Adipocyte (in vitro differentiated cells): ENCODE results near the gene SLC44A4.

ENCODE experiments used
- DNase-seq: peaks from one replicate; pipeline ENCODE4 v3.0.0-alpha.2; 2015; ENCODE audit warnings: low read depth
- H3K27me3 ChIP-seq: replicated peaks from 2 replicates; pipeline ENCODE4 v1.7.0; 2013; ENCODE audit warnings: mild to moderate bottlenecking, low read length, moderate library complexity; ENCODE audit not compliant: control insufficient read depth, insufficient read depth
- H3K36me3 ChIP-seq: 2 replicates; pipeline ENCODE4 v1.7.0; 2013; ENCODE audit warnings: low read length, mild to moderate bottlenecking, moderate library complexity; ENCODE audit not compliant: control insufficient read depth, insufficient read depth, severe bottlenecking
- H3K4me1 ChIP-seq: 2 replicates; pipeline ENCODE4 v1.7.0; 2013; ENCODE audit warnings: mild to moderate bottlenecking, low read length, moderate library complexity; ENCODE audit not compliant: control insufficient read depth, insufficient read depth
- H3K4me3 ChIP-seq: 2 replicates; pipeline ENCODE4 v1.7.0; 2013; ENCODE audit warnings: mild to moderate bottlenecking, low read length, moderate library complexity
- H3K9ac ChIP-seq: 2 replicates; pipeline ENCODE4 v1.7.0; 2013; ENCODE audit warnings: mild to moderate bottlenecking, low read length, moderate library complexity
- H3K9me3 ChIP-seq: 2 replicates; pipeline ENCODE4 v1.7.0; 2013; ENCODE audit warnings: mild to moderate bottlenecking, low read length, moderate library complexity; ENCODE audit not compliant: control insufficient read depth

The SLC44A4 gene

GRCh38 chr6:31888276-31889258, 9.8 kb upstream of the SLC44A4 start:
- peak; percentile 68 for DNase-seq
- no peak overlapping the region for H3K4me3 ChIP-seq
- peaks cover 73% of the 10 kb centered on the region for H3K36me3 ChIP-seq
- no peaks in the 10 kb centered on the region for H3K9me3 ChIP-seq
- H3K4me1 ChIP-seq, result peaks cover 5% of the 10 kb centered on the region
- no peaks in the 10 kb centered on the region for H3K27me3 ChIP-seq
- no peak overlapping the region for H3K9ac ChIP-seq

- H3K36me3 ChIP-seq, result peaks cover 74% of the 10 kb centered on the region
- H3K9me3 ChIP-seq, result no peaks in the 10 kb centered on the region
- DNase-seq, result no peak
- no peak overlapping the region for H3K9ac ChIP-seq
- no peaks in the 10 kb centered on the region for H3K27me3 ChIP-seq
- H3K4me3 ChIP-seq, result no peak overlapping the region
- H3K4me1 ChIP-seq, result no peaks in the 10 kb centered on the region
Observed at GRCh38 chr6:31887173-31888007, 8.6 kb upstream of the SLC44A4 start.

- no peak overlapping the region for H3K9ac ChIP-seq
- no peak overlapping the region for H3K4me3 ChIP-seq
- no peak for DNase-seq
- H3K36me3 ChIP-seq, result peaks cover 70% of the 10 kb centered on the region
- no peaks in the 10 kb centered on the region for H3K4me1 ChIP-seq
- H3K27me3 ChIP-seq, result no peaks in the 10 kb centered on the region
- no peaks in the 10 kb centered on the region for H3K9me3 ChIP-seq
Observed at GRCh38 chr6:31886541-31886991, 7.8 kb upstream of the SLC44A4 start.

- H3K27me3 ChIP-seq, result no peaks in the 10 kb centered on the region
- peaks cover 81% of the 10 kb centered on the region for H3K36me3 ChIP-seq
- DNase-seq, result no peak
- H3K9me3 ChIP-seq, result no peaks in the 10 kb centered on the region
- H3K4me1 ChIP-seq, result no peaks in the 10 kb centered on the region
- no peak overlapping the region for H3K9ac ChIP-seq
- H3K4me3 ChIP-seq, result no peak overlapping the region
Observed at GRCh38 chr6:31884528-31885035, 5.8 kb upstream of the SLC44A4 start.

- Histone ChIP-seq H3K4me1 (no peaks in the 10 kb centered on the region), H3K36me3 (peaks cover 79% of the 10 kb centered on the region), H3K9me3 (no peaks in the 10 kb centered on the region), H3K9ac (no peak overlapping the region), H3K4me3 (no peak overlapping the region), H3K27me3 (no peaks in the 10 kb centered on the region)
- DNase-seq, result no peak
Observed at GRCh38 chr6:31883676-31884075, 4.9 kb upstream of the SLC44A4 start.

- no peak for DNase-seq
- Histone ChIP-seq H3K9ac (no peak overlapping the region), H3K27me3 (no peaks in the 10 kb centered on the region), H3K36me3 (peaks cover 68% of the 10 kb centered on the region), H3K9me3 (no peaks in the 10 kb centered on the region), H3K4me1 (no peaks in the 10 kb centered on the region), H3K4me3 (no peak overlapping the region)
Observed at GRCh38 chr6:31882344-31882743, 3.5 kb upstream of the SLC44A4 start.

GRCh38 chr6:31881136-31881859, 2.5 kb upstream of the SLC44A4 start:
- peaks cover 57% of the 10 kb centered on the region for H3K36me3 ChIP-seq

GRCh38 chr6:31880616-31881015, 1.8 kb upstream of the SLC44A4 start:
- peaks cover 52% of the 10 kb centered on the region for H3K36me3 ChIP-seq
- H3K4me3 ChIP-seq, result no peak overlapping the region
- no peak for DNase-seq
- H3K9me3 ChIP-seq, result no peaks in the 10 kb centered on the region
- H3K9ac ChIP-seq, result no peak overlapping the region
- no peaks in the 10 kb centered on the region for H3K27me3 ChIP-seq
- H3K4me1 ChIP-seq, result no peaks in the 10 kb centered on the region

More at GRCh38 chr6:31881136-31881859, 2.5 kb upstream of the SLC44A4 start:
- no peak for DNase-seq
- H3K9ac ChIP-seq, result no peak overlapping the region
- no peaks in the 10 kb centered on the region for H3K4me1 ChIP-seq
- no peaks in the 10 kb centered on the region for H3K9me3 ChIP-seq
- no peaks in the 10 kb centered on the region for H3K27me3 ChIP-seq
- H3K4me3 ChIP-seq, result no peak overlapping the region

- Histone ChIP-seq H3K4me1 (no peaks in the 10 kb centered on the region), H3K36me3 (peaks cover 51% of the 10 kb centered on the region), H3K9me3 (no peaks in the 10 kb centered on the region)
Observed at GRCh38 chr6:31879901-31880300, 1.1 kb upstream of the SLC44A4 start.

GRCh38 chr6:31879143-31879542, 346 bp upstream of the SLC44A4 start:
- Histone ChIP-seq H3K36me3 (peaks cover 44% of the 10 kb centered on the region), H3K4me3 (no peak overlapping the region), H3K27me3 (no peaks in the 10 kb centered on the region), H3K4me1 (no peaks in the 10 kb centered on the region), H3K9me3 (no peaks in the 10 kb centered on the region), H3K9ac (no peak overlapping the region)
- no peak for DNase-seq

More at GRCh38 chr6:31879901-31880300, 1.1 kb upstream of the SLC44A4 start:
- no peak for DNase-seq
- H3K27me3 ChIP-seq, result no peaks in the 10 kb centered on the region
- no peak overlapping the region for H3K9ac ChIP-seq
- no peak overlapping the region for H3K4me3 ChIP-seq
